GM18520 (cell line): ENCODE measurements around the gene TMEM158.

Source experiments
- ATAC-seq: cut with Tn5 transposase; IDR thresholded peaks from one replicate; pipeline ENCODE4 v1.9.1; 2021; ENCODE audit not compliant: unreplicated experiment

Gene TMEM158

DNA sequence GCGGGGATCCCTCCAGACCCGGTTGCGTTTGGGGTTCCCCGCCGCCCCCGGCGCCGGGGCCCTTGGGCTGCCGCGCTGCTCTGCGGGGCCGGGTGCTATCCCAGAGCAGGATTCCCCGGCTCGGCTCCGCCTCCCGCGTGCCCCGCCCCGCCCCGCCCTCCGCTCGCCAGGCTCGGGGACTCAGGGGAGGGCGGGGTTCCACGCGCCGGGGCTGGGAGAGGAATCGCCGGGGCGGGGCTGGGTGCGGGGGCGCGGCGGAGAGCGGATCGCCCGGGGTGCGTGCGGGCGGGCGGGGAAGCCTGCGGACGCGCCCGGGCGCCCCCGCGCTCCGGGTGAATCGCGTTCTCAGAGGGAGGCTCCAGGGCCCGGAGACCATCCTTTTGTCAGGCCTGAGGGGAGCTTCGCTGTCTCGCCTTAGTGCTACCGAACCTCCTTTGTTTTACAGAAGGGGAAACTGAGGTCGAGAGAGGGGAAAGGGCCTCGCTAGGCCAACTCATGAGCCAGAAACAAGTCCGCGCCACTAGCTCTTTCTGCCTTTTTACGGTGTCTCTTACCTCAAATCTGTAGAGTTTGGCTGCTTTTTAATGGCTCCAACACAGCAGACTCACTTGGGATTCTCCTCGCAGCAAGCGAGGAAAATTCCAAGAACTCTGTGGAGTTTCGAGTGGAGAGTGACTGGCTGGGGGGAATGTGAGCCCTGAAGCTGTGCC is at the start of gene TMEM158:
Gene TMEM158, minus strand, starts transcription at position 82 of the 710 bp plus-strand sequence. CDS start 260 bp downstream, outside the sequence.
- peak; percentile 46 for ATAC-seq

DNA sequence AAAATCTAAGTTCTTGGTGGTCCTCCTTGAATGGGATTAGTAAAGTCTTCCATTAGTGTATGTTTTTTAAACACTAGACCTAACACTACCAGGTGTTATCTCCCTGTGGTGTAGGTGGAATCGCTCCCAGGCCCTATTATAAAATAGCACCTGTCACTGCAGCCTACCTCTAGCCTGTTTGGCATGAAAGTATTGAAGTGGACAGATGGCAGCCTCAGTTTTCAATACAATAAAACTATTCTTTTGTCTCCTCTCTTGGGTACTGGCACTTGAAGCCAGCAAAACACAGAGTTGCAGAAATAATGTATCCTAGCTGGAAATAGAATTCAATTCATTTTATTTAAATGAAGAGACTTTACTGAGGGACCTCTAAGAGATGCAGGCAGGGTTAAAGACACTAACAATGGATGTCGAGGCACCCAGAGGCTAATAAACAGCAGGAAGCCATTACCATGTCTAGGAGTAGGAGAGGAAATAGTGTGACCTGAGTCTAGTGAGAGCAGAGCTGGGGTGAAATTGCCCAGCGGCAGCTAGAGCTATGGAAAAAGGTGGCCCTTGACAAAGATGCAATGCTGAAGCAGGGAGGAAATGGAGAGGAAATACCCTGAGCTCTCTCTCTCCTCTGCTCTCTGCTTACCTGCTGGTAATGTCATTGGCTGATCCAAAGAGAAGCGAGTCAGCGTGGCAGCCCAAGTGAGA is 49.1 kb upstream of the TMEM158 start:
- no peak for ATAC-seq

DNA sequence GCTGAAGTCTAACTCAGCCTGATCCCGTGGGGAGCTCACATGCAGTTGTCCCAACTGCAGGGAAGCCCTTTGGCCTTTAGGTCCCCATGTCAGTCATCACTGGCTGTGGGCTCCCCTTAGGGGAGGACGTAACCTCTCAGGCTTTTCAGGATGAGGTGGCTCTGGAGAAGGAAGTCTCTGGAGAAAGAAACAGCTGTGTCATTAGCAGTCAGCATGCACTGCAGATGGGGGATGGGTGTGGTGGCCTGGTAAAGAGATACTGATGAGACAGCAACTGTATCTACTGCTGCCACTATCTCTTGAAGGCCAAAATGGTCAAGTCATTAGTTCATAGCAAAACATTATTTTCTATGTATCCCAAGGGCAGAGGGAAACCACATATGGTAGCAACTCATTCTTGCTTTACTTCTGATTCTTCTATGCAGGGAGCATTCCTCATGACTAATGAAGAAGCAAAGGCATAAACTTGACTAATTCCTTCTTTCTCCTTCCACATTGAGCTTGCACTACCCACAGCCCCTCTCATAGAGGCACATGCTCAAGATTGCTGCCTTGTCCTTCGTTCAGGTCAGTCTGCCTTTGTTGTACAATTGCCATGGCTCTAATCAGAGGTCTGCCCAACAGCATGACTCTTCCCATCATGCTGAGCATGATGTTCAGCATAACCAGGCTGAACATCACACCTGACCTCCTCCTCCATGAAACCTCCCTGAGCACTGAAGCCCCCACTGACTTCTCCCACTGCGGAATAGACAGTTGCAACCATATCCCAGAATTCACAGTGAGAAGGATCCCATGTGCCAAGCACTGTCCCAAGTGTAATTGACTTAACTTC is 47.8 kb upstream of the TMEM158 start:
- no peak for ATAC-seq

DNA sequence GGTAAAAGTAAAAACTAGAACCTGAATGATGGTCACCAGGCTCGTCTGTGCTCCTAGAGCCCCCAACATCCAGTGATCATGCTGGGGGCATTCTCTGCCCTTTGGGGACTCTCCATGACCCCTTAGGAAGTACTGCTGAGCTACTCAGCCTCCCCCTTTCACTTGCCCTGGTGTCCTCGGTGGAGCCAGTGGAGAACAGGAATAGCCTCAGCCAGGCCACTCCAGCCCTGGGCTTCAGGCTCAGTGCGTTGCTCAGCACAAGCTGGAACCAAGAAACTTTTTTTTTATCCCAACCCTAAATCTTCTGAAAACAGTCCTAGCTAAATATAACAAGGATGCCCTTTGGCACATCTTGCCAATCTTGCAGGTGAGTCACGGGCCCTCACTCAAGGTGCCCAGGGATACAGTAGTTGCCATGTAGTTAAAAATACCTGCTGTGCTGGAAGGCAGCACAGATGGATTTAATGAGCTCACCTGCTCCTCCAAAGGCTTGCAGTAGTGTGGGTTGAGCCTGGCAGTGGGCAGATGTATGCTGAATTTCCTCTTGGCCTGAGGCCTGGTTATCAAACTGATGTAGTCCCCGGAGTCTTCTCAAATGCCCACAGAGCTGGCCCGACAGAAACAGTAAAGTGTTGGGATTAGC is 46.9 kb upstream of the TMEM158 start:
- ATAC-seq = no peak

DNA sequence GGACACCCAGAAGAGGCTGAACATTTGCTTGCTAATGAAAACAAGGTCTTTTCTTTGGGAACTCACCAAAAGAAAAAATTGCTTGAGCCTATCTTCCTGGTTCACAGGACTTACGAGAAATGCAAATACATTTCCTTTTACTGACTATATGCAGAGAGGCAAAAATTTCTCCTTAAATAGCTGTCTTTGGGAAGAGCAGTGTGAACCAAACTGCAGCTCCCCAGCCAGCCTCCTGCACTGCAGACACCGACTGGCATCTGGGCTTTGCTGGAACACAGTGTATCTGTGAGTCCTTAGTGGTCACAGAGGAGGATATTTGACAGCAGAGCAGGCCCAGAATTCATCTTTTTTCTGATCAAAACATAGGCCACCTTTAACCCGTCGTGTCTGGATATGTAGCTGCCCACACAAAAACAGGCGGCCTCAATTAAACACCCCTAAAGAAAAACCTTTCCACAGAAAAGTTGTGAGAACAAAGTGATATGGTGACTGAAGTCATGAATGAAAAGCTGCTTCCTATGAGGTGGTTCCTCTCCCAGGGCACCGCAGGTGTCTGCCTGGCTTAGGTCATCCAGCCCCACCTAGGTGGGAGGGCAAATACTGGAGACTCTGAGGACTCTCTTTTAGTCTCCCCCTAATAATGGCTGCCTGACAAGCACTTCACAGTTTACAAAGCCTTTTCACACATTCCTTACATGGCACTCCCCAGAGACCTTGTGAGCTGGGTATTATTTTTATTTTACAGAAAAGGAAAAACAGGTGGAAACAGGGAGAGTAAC is 46.1 kb upstream of the TMEM158 start:
- ATAC-seq = no peak

DNA sequence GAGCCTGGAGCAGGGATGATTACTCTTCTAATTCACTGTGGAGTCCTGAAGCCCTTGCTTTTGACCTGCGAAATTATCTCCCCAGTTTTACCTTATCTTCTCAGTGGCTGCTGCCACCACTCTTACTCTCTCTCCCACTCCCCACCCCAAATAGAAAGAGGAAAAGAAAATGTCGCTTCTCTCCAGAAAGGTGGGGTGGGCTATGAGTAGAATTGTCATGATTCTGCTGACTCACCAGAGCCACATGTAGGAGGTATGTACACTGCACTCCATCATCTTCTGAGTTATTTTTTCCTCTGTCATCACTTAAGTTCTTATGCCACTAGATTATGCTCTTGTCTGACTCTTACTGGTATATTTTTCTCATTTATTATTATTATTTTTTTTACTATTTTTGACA is 43.9 kb upstream of the TMEM158 start:
- no peak for ATAC-seq

DNA sequence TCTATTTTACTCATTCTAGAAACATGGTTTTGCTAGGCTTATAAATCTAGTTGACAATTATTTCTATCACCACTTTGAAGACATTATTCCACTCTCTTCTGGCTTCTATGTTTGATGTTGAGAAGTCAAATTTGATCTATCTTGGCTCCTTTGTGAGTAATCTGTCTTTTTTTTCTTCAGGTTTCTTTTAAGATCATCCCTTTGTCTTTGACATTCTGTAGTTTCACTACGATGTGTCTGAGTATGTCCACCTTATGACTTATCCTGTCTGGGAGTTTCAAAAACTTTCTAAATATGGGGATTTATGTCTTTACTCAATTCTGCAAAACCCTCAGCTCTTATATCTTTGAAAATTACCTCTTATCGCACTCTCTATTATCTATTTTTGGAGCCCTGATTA is 41.0 kb upstream of the TMEM158 start:
- ATAC-seq = no peak

DNA sequence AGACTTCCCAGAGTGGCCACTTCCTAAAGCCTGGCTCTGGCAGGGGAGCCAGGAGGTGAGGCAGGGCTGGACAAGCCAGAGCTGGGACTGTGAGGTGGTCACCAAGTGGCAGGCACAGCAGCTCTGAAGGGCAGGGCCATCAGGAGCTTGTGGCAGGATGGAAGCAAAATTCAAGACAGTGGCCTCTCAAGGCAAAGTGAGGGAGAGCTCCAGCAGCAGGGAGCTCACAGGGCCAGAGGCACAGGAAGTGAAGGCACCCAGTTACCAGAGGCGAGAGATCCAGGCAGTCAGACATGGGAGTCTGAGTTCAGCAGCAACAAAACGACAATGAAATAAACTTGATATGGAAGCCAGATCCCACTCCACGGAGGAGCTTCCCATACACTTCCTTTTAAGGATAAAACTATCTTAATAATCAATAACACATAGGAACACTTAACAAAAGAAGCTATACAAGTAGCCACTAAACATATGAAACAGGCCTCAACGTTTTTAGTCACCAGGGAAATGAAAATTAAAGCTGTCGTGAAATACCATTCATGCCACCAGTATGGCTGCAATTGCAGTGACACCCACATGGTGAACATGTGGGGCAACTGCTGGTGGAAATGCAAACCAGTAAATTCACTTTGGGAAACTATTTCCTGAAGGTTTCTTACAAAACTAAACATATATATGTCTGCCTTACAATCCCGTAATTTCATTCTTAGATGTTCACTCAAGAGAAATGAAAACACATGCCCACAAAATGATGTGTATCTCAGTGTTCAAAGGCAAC is 35.4 kb upstream of the TMEM158 start:
- no peak for ATAC-seq

DNA sequence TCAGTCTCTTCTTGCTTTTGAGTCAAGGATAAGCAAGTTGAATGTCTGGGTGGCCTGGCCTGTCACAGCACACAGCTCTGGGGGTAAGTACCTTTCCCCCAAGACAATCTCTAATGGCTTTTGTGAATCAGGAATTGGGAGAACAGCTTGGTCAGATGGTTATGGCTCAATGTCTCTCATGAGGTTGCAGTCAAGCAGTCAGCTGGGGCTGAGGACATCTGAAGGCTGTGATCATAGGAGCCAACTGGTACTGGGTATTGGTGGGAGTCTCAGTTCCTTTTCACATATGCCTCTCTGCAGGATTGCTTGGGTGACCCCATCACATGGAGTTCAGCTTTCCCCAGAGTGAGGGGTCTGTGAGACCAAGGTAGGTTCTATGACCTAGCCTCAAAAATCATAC is 33.0 kb upstream of the TMEM158 start:
- no peak for ATAC-seq

DNA sequence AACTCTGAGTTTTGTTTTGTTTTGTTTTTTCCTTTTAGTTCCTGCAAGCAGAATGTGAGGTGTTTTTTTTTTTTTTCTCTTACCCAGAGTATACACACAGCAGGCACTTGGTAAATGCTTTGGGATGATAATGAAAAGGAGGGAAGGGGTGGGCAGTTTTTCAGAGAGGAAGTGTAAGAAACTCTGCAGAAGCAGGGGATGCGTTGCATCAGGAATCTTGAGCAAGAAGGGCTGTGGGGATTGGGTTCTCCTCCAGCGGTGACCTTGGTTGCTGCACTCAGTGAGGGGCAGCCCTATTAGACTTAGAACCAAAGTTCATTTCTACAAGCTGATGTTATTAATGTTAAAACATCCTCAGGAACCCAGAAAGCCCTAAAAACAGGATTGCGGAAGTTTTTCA is 32.2 kb upstream of the TMEM158 start:
- ATAC-seq = no peak

DNA sequence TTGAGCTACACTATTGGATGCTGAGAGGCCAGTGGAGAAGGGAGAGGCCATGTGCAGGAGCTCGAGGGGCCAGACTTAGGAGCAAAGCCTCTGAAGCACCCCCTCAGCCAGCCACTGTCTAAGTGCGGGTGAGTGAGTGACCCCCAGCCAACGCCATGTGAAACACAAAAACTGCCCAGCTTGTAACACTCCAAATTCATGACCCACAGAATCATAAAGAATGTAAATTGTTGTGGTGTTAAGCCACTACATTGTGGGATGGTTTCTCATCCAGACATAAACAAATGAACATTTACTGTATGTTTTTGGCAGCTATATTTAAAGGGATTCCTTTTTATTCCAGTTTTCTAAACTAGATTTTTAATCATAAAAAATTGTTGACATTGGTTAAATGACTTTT is 27.2 kb upstream of the TMEM158 start:
- ATAC-seq = no peak

DNA sequence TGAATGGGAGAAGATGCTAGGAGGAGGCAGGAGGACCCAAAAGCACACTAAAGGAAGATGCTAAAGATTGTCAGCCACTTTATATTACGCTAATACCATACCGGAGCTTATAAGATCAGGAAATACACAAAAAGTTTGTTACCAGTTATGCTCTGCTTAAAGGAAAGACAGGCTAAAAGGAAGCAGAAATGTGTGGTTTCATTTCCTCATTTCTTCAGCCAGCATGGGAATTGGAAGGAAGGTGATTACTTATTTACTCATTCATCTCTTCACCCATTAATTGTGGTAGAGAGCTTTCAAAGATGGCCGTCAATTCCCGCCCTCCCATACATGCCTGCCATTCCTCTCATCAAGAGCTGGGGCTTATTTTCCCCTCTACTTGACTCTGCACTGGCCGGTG is 26.7 kb upstream of the TMEM158 start:
- no peak for ATAC-seq

DNA sequence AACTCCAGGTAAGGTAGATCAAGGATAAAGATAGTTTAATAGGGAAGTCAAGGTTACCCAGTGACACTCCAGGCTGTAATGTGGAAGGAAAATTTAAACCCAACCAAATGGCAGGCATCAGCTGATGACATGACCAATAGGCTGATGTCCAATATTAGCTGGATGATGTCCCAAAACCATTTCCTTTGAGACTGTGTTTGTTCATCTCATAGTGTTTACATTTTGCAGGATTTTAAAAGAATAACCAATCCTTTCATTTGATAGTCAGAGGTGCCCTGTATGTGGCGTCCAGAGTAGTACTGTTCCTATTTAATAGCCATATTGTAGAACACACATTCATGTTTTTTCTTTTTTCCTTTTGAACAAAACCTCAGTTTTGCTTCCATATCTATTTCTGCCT is 23.3 kb upstream of the TMEM158 start:
- no peak for ATAC-seq

DNA sequence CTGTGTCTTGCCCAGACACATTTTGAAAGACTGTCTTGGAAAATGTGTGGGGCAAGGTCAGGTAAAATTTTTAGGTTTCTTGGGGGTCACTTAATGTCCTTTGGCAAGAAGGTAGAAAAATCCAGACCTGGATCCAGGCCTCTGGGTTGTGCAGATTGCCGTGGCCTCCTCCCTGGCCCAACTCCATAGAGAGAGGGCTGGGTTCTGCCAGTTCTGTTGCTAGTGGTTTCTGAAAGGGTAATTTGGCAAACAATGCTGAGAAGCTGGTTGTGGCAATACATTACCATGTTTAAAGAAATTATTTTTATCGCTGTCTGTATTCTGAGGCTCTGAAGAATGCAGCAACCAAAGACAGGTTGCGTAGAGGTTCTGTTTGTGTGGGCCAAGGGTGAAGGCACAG is 20.2 kb upstream of the TMEM158 start:
- no peak for ATAC-seq

DNA sequence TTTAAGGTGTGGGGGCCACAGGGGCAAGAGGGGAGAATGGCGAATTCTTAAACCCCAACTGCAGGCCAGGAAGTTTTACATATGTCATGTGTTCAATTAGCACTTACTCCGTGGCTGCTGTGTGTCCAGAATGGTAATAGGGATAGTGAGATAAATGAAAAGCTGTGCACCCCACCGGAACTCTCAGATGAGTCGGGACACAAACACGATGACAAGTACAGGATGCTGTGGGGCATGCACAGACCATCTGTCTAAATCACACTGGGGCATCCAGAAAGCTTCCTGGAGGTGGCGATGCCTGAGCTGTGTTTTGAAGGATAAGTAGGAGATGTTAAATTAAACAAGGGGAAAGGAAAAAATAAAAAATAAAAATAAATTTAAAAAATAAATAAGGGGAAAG is 18.3 kb upstream of the TMEM158 start:
- ATAC-seq = no peak

DNA sequence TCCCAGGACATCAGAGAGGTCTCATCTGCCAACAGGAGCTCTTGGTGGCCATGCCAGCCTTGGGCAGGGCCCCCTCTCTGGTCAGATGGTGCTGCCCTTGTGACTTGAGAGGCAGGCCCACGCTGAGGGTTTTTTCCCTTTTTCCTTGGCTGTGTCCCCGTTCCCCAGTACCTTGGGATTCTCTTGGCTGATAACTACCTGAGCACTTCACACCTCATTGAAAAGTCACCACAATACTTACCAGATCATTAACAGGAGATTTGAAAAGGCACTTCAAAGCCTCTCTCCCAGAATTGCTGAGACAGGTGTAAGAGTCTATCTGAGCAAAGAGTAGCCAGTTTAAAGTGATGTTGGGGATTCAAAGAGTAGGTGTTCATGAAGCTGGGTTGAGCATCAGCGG is 15.1 kb upstream of the TMEM158 start:
- no peak for ATAC-seq

DNA sequence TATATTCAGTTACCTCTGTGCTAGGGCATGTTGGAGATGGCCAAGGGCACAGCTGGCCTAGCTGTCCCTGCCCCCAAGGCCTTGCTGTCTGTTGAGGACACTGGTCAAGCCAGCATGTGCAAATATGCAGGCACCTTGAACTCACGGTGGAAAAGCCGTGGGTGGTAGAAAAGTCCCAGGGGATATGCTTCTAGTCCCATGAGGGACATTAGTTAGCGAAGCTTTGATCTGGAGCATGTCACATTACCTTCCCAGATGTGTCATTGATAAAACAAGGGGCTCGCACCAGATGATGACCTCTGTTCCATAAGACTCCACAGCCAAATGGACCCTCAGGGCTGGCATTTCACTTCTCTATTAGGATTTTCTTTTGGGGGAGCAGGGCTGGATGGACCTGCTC is 14.2 kb upstream of the TMEM158 start:
- ATAC-seq = no peak

DNA sequence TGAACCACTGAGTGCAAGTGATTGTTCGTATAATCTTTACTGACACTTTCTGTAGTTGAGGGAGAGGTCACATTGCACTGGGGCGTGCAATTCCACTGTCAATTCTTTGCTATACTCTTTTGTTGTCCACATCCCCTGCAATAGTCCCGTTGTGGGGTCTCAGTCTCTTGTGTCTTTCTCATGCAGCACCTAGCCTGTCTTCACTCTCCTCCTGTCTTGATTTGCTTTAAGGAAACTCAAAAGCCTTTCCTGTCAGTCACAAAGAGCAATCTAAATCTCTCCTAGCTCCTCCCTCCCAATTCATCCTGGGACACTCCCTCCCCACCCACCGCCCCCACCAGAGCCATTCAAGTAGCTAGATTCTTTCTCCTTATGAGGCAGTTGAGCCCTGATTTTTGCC is 13.2 kb upstream of the TMEM158 start:
- ATAC-seq = no peak

DNA sequence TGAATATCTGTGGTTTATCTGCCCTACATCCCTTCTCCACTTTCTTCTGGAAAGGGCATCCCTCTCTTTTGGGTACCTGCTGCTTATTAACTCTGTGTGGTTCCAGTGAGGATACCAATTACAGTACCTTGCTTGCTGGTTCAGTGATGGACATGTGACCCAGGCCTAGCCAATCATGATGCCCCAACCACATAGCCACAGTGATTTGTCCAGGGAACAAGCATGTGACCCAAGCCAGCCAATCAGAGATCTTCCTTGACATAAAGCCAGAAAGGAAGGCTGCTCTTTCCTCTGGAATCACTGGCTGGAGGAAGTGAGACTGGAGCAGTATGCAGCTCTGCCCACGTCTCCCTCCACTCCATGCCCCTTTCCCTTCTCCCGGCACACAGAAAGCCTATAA is 10.9 kb upstream of the TMEM158 start:
- no peak for ATAC-seq

DNA sequence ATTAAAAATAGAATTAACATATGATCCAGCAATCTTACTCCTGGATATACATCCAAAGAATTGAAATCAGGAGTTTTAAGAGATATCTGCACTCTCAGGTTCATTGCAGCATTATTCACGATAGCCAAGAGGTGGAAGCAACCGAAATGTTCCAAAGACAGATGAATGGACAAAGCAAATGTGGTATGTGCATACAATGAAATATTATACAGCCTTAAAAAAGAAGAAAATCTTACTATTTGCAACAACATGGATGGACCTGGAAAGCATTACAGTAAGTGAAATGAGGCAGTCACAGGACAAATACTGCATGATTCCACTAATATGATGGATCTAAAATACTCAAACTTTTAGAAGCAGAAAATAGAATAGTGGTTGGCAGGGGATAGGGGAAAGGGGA is 9.3 kb upstream of the TMEM158 start:
- no peak for ATAC-seq
